Peyer's patch (tissue), 4 donors: ENCODE data around the gene SAMSN1. TPM values are rescaled to one million over a fixed set of nuclear protein-coding genes. Genes with fewer than 3 reads are reported as not detected.
A peak's percentile ranks its signal among the peaks of the same experiment; 100 is the strongest.

ENCODE experiments used
- DNase-seq, 3 donors: peaks; one replicate each; pipeline ENCODE4 v3.0.0-alpha.2; 2017 to 2019
- H3K27ac ChIP-seq, 4 donors: fragments of 200-600 bp; sonication (generic); one replicate each; pipeline ENCODE4 v1.5.1; 2016 to 2019
- H3K27me3 ChIP-seq, 2 donors: fragments of 200-600 bp; sonication (generic); one replicate each; pipeline ENCODE4 v1.5.1; 2019
- H3K36me3 ChIP-seq, 3 donors: fragments of 200-600 bp; sonication (generic); one replicate each; pipeline ENCODE4 v1.5.1; 2016 to 2019
- H3K4me1 ChIP-seq, 4 donors: fragments of 200-600 bp; sonication (generic); one replicate each; pipeline ENCODE4 v1.5.1; 2016 to 2019
- H3K4me3 ChIP-seq, 4 donors: fragments of 200-600 bp; sonication (generic); 1 replicate in 3 of 4; 2 replicates in 1 of 4; pipeline ENCODE4 v1.5.1; 2016 to 2019; ENCODE audit warnings: mild to moderate bottlenecking in 1 of 4
- H3K9me3 ChIP-seq, 4 donors: fragments of 200-600 bp; sonication (generic); one replicate each; pipeline ENCODE4 v1.5.1; 2016 to 2019; ENCODE audit warnings: mild to moderate bottlenecking in 1 of 4
- CTCF ChIP-seq, 6 experiments: fragments of 450-650 bp in 4 of 6; fragments of 200-600 bp in 2 of 6; sonication (generic) in 1 of 6; IDR thresholded peaks; one replicate each; pipeline ENCODE4 v1.5.1; 2017 to 2019; ENCODE audit warnings: antibody characterized with exemption in 6 of 6, mild to moderate bottlenecking in 3 of 6, moderate library complexity in 1 of 6
- POLR2A ChIP-seq, 2 donors: fragments of 450-650 bp; IDR thresholded peaks; one replicate each; pipeline ENCODE4 v1.5.1; 2017; ENCODE audit warnings: antibody characterized with exemption in 2 of 2, mild to moderate bottlenecking in 2 of 2, moderate library complexity in 2 of 2
- total RNA-seq, 4 donors: library from RNA; depleted of rRNA; stranded (reverse); fragments of >200 nt; gene quantifications; one replicate each; pipeline ENCODE4 v1.1.0, GENCODE V29; 2016

Gene SAMSN1
- total RNA-seq, 4 donors from 2014 or later = 0.57 to 56.1 (median 2.2) TPM

GRCh38 chr21:14591882-14592281, 45.8 kb upstream of the SAMSN1 start:
- peak in 1 of 3 donors; percentile 52 for DNase-seq
- H3K4me3 ChIP-seq = no peak overlapping the region
- no peaks in the 10 kb centered on the region for H3K27me3 ChIP-seq
- no peaks in the 10 kb centered on the region for H3K36me3 ChIP-seq
- H3K9me3 ChIP-seq = peaks cover 0 to 2% (median 0%) of the 10 kb centered on the region in 4 donors
- H3K4me1 ChIP-seq = no peaks in the 10 kb centered on the region
- H3K27ac ChIP-seq = peak overlapping the region in 3 of 4 donors; percentile 1 to 18 (median 16)
- TF ChIP-seq POLR2A (IDR thresholded peaks at IDR 0.05) = no peak
- TF ChIP-seq CTCF (IDR thresholded peaks at IDR 0.05) = no peak

- no peaks in the 10 kb centered on the region for H3K4me1 ChIP-seq
- no peaks in the 10 kb centered on the region for H3K27me3 ChIP-seq
- no peak overlapping the region for H3K4me3 ChIP-seq
- H3K27ac ChIP-seq = peak overlapping the region; percentile 1 to 18 (median 14)
- no peak for DNase-seq
- peaks cover 0 to 1% (median 0%) of the 10 kb centered on the region in 4 donors for H3K9me3 ChIP-seq
- no peaks in the 10 kb centered on the region for H3K36me3 ChIP-seq
- TF ChIP-seq POLR2A (IDR thresholded peaks at IDR 0.05) (no peak), CTCF (IDR thresholded peaks at IDR 0.05) (no peak)
Observed at GRCh38 chr21:14591377-14591776, 45.3 kb upstream of the SAMSN1 start.

GRCh38 chr21:14589855-14590563, 43.9 kb upstream of the SAMSN1 start:
- TF ChIP-seq CTCF (IDR thresholded peaks at IDR 0.05) (no peak), POLR2A (IDR thresholded peaks at IDR 0.05) (no peak)
- no peaks in the 10 kb centered on the region for H3K9me3 ChIP-seq
- no peak for DNase-seq
- H3K36me3 ChIP-seq = no peaks in the 10 kb centered on the region
- no peak overlapping the region for H3K4me3 ChIP-seq
- H3K27me3 ChIP-seq = no peaks in the 10 kb centered on the region
- H3K27ac ChIP-seq = no peak overlapping the region
- no peaks in the 10 kb centered on the region for H3K4me1 ChIP-seq

- TF ChIP-seq POLR2A (IDR thresholded peaks at IDR 0.05) (no peak), CTCF (IDR thresholded peaks at IDR 0.05) (no peak)
- no peak overlapping the region for H3K27ac ChIP-seq
- no peaks in the 10 kb centered on the region for H3K9me3 ChIP-seq
Observed at GRCh38 chr21:14587266-14587665, 41.2 kb upstream of the SAMSN1 start.

GRCh38 chr21:14585122-14585521, 39.0 kb upstream of the SAMSN1 start:
- H3K4me3 ChIP-seq = no peak overlapping the region
- no peaks in the 10 kb centered on the region for H3K9me3 ChIP-seq
- H3K36me3 ChIP-seq = no peaks in the 10 kb centered on the region
- no peak overlapping the region for H3K27ac ChIP-seq
- no peak for DNase-seq
- H3K4me1 ChIP-seq = no peaks in the 10 kb centered on the region
- TF ChIP-seq CTCF (IDR thresholded peaks at IDR 0.05) = no peak
- no peak for TF ChIP-seq POLR2A (IDR thresholded peaks at IDR 0.05)
- no peaks in the 10 kb centered on the region for H3K27me3 ChIP-seq

More at GRCh38 chr21:14587266-14587665, 41.2 kb upstream of the SAMSN1 start:
- Histone ChIP-seq H3K4me3 (no peak overlapping the region), H3K27me3 (no peaks in the 10 kb centered on the region), H3K4me1 (no peaks in the 10 kb centered on the region), H3K36me3 (no peaks in the 10 kb centered on the region)
- DNase-seq = no peak
